Activated naive CD4-positive, alpha-beta T cell (primary cell): ENCODE results near the gene ALDH8A1.

ENCODE experiments used
- DNase-seq, 4 experiments: peaks; one replicate each; lab custom pipeline; 2025; lab: John Stamatoyannopoulos, UW

ALDH8A1 gene

DNA sequence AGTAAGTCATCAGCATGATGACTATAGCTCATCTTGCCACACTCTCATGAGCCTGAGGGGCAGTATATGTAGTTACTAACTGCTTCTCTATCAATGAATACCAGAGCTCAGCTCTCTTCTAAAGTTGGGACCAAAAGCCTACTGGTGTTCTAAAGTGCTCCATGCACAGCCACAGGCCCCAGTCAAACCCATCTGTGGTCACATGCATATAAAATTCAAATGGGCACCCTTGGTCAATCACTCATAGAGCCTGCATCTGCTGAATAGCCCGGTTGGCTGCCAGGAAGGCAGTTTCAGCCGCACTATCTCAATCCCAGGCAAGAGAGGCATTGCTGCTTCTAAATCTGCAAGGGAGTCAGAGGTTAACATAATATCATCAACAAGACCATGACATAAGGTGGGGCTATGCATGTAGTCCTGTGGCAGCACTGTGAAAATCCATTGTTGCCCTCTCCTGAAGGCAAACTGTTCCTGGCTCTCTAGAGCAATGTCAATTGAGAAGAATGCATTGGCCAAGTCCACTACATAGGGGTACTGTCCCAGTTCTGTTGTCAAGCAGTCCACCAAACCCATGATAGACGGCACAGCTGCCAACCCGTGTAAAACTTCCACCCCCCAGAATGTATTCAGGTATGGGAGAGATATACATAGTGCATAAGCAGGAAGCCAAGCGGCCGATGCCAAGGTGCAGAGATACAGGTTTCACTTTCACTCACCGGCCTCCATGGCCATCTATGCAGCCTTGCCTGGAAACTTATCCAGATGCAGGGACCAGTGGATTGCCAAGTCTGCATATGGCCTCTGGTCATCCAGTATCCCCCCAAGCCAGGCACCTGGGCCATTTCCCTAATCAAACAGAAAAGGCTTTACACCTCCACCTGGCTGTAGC lies 76.2 kb downstream of the ALDH8A1 start:
- DNase-seq: peak in 2 of 4 experiments; percentile 8 to 10

DNA sequence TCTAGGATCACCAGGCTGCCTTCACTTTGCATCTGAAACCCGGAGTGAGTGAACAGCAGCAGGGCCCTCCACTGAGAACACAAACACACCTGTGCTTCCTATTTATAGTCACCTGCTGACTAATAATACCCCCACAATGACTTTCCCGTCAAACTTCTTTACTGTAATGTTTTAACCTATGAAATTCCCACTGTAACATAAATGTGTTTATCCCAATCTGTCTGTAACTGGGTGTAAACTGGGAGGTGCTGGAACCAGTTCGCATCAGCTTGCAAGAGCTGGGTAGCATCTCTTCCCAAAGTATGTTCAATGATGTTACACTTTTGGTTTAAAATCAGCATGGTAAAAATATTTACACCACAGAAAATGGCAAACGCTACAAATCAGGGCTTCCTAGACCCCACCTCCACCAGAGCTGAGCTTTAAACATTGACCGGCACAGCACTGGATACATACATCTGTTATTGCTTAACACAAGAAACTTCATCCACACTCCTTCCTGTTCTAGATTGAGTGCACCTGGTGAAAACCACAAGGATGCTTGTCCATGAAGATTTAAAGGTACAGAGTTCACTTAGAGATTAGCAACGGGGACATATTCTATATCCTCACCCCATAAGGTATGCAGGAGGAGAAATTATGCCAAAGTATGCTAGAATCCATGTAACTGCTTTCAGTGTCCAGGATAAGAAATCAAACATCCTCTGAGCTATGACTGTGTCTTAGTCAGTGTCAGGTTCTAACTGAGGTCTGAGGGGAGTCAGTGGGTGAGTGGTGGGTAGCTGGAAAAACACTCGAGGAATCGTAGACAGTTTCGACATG lies 79.0 kb downstream of the ALDH8A1 start:
- no peak for DNase-seq

DNA sequence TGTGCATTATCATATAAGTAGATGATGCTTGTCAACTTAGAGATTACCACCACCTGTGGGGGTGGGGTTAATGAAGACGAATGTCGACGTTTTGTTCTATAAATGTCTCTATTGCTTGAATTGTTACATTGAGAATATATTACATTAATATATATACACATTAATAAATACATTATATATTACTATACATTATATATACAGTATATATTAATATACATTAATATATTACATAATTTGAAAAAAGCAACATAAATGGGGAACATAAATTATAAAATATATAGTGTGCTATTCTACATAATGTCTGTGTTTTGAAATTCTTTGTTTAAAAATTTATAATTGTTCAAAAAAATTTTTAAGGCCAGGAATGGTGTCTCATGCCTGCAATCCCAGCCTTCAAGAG lies 81.1 kb downstream of the ALDH8A1 start:
- no peak for DNase-seq
